Measurements from ENCODE around the gene SEMA6B.
"Not testable (repeated sequence)": the region's sequence is repeated elsewhere in the genome, so short reads cannot be mapped to it uniquely, and the experiment has no call there.

Gene SEMA6B

GRCh38 chr19:4548238-4548584 lies 11.3 kb downstream of the SEMA6B start:
- DNase-seq (ENCODE audit: low read depth in 4 of 4, low spot score in 1 of 4) = no peak

GRCh38 chr19:4547303-4548237 lies 11.9 kb downstream of the SEMA6B start:
- no peak for DNase-seq (ENCODE audit: low read depth in 4 of 4, low spot score in 1 of 4)

- DNase-seq (ENCODE audit: low read depth in 4 of 4, low spot score in 1 of 4) = no peak
Observed at GRCh38 chr19:4543842-4544647, 15.4 kb downstream of the SEMA6B start.

GRCh38 chr19:4542896-4543841 lies 16.3 kb downstream of the SEMA6B start:
- DNase-seq (ENCODE audit: low read depth in 4 of 4, low spot score in 1 of 4) = no peak

DNA sequence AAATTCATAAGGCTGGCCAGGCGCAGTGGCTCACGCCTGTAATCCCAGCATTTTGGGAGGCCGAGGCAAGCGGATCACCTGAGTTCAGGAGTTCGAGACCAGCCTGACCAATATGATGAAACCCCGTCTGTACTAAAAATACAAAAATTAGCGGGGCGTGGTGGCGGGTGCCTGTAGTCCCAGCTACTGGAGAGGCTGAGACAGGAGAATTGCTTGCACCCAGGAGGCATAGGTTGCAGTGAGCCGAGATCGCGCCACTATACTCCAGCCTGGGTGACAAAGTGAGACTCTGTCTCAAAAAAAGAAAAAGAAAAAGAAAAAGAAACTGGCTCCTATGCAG lies 17.7 kb downstream of the SEMA6B start:
- DNase-seq (ENCODE audit: low read depth in 4 of 4, low spot score in 1 of 4) = not testable (repeated sequence)

GRCh38 chr19:4541114-4541805 lies 18.2 kb downstream of the SEMA6B start:
- no peak for DNase-seq (ENCODE audit: low read depth in 4 of 4, low spot score in 1 of 4)

DNA sequence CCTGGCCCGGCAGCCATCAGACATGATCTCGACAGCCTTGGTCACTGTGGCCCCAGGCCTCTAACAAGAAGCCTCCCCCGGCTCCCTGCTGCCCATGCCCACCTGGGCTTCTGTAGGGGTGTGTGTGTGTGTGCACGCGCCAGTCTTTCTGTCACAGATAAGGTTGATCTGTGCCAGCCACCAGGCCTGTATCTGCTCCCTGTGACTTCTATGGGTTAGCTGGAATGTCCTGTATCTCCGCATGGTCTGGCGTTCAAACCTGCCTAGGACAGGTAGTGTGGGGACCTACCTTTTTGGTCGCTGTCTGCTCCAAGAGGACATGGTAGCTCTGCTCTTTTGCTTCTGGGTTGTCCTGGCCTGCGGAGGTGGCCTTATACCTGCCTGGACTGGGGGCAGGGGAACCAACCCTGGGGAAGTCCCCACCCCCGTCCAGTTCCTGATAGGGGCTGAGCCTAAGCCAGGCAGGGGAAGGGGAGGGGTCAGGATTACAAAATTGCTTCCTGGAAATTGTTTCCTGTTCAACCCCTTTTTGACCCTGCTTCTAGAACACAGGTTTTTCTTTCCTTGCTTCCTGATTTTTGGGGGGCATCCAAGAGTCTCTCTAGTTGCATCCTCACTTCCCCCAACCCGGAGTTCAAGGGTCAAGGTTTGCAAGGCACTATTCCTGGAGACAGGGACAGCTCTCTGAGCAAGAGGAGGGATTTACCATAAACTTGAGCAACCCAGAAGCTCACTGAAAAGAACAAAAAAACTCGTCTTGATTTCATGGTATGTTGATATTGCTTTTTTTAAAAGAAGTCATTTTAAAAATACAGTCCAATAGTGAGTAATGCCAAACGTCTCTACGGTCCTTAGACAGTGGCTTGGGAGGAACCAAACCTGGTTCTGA lies 19.5 kb downstream of the SEMA6B start, which contains the start of gene LRG1:
Gene LRG1, minus strand, starts transcription at position 344 of the 889 bp plus-strand sequence. Its CDS starts 23 bp downstream, at position 321.
- DNase-seq (ENCODE audit: low read depth in 4 of 4, low spot score in 1 of 4) = no peak

DNA sequence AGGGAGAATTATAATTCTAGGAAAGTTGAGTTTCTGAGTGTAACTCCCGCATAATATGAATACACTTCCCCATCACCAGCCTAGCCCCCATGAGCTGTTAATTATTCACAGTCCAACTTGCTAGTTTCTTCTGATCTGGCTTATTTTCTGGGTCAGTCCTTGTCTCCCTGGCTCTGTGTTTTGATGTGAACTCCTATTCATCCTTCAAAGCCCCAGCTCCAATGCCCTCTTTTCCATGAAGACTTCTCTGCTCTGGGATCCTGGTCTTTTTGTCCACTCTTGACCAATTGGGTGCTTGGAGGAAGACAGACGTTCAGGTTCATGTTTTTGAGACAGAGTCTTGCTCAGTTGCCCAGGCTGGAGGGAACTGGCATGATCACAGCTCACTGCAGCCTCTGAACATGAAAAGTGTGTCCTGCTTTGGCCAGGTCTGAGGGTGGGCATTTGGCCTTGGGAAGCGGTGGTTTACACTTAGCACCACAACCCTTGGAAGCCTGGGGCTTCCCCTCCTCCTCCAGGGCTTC lies 20.3 kb downstream of the SEMA6B start:
- DNase-seq (ENCODE audit: low read depth in 4 of 4, low spot score in 1 of 4) = no peak

- DNase-seq (ENCODE audit: low read depth in 4 of 4, low spot score in 1 of 4) = no peak
Observed at GRCh38 chr19:4538601-4538954, 20.9 kb downstream of the SEMA6B start.

DNA sequence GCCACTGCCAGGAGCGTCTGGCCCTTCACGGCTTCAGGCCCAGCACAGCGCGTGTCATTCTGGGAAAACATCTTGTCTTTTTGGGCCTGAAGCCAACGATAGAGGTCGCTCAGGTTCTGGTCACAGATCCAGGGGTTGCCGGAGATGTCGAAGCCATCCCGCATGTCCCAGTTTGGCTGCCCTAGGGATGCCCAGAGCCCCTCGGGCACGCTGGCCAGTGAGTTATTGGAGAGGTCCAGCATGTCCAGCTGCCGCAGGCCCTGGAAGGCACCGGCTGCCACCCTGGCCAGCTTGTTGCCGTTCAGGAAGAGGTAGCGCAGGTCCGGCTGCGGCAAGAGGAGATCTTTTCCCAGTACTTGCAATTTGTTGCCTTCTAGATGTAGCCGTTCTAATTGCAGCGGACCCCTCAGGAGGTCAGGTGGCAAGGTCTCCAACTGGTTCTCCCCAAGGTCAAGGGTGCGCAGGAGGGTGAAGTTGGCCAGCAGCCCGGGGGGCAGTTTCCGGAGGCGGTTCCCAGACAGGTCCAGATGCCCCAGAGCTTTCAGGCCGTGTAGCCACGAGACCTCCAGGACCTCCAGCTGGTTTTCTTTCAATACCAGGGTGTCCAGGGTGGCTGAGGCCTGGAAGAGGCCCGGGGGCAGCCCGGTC lies 21.4 kb downstream of the SEMA6B start:
- DNase-seq (ENCODE audit: low read depth in 4 of 4, low spot score in 1 of 4) = no peak

DNA sequence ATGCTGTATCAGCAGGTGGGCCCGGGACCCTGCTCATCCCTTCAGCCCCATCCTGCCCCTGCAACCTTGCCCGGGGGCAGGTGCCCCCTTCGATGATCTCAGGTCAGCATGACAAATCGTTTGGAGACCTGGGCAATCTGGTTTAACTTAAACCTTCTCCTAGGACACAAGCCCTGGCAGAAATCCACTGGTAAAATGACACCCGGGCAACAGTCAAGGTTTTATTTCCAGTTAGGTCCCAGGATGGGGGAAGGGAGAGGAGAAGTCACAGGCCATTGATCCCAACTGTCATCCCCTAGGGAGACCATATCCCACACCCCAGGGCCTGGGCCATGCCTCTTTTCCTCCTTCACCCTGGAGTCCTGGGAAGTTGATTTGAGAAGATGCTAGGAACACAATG lies 22.7 kb downstream of the SEMA6B start:
- no peak for DNase-seq (ENCODE audit: low read depth in 4 of 4, low spot score in 1 of 4)

GRCh38 chr19:4534836-4535658 lies 24.4 kb downstream of the SEMA6B start, which contains the start of gene PLIN5:
PLIN5 (minus strand) TSS chr19:4535224; CDS start chr19:4534074, 1,150 bp downstream.
- peak in 2 of 4 experiments; percentile 28 to 37 for DNase-seq (ENCODE audit: low read depth in 4 of 4, low spot score in 1 of 4)

DNA sequence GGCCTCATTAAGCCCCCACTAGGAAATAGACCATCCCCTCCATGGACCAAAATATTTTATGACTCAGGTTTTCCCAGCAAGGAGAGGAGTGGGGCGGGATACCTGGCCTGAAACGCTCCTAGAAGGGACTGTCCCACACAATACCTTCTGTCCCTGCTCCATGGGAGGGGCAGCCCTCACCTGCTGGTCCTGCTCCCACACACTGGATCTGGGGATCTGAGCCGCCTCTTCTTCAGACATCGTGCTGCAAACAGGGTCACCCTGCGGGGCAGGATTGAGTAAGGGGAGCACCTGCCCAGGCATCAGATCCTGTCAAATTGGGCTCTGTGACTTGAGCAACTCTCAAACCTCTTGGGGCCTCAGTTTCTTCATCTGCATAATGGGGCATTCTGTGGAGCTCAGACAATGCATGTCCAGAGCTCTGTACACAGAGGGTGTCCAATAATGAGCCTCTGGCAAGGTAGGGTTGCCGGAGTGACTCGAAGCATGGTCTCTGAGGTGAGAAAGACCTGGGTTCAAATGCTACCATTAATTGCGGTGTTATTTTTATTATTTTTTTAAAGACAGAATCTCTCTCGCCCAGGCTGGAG lies 25.6 kb downstream of the SEMA6B start:
- DNase-seq (ENCODE audit: low read depth in 4 of 4, low spot score in 1 of 4) = no peak

DNA sequence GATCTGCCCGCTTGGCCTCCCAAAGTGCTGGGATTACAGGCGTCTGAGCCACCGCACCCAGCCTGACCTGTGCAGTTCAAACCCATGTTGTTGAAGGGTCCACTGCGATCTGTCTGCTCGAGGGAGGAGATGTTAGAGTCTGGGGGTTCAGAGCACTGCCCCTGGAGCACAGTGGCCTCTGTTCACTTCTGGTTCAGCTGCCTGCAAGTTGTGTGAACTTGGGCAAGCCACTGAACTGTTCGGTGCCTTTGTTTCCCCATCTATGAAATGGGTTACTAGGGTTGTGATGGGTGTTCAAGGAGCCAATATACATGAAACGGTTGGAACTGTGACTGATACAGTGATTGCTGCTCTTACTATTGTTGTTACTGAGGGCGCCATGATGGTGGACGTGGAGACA lies 26.1 kb downstream of the SEMA6B start:
- DNase-seq (ENCODE audit: low read depth in 4 of 4, low spot score in 1 of 4) = no peak

DNA sequence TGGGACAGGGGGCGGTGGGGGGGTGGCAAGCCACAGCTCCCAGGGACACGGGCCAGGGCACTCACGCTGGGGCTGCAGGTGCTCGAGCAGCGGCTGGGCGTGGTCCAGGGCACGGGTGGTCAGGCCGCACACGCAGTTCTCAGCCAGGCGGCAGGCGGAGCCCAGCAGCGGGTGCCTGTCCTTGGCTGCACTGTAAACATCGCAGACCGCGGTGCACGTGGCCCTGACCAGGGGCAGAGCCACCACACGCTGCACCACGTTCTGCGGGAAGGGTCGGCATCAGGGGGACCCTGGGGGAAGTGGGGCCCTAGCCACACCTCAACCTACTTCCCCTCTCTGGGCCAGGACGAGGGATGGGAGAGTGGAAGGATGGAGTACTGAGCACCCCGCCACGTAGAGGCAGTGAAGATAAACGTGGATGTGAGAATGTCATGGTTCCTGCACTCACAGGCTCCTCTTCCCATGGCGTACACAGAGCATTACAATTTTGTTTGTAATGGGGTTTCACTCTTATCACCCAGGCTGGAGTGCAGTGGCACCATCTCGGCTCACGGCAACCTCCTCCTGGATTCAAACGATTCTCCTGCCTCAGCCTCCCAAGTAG lies 27.8 kb downstream of the SEMA6B start:
- no peak for DNase-seq (ENCODE audit: low read depth in 4 of 4, low spot score in 1 of 4)

GRCh38 chr19:4529924-4530522 lies 29.5 kb downstream of the SEMA6B start:
- DNase-seq (ENCODE audit: low read depth in 4 of 4, low spot score in 1 of 4) = no peak

- no peak for DNase-seq (ENCODE audit: low read depth in 4 of 4, low spot score in 1 of 4)
Observed at GRCh38 chr19:4528843-4529242, 30.6 kb downstream of the SEMA6B start.
